Brain microvascular endothelial cell (primary cell): ENCODE data around the gene CDH4.

Experiments used
- DNase-seq: peaks from one replicate; pipeline ENCODE4 v3.0.0-alpha.2; 2020
- H3K27ac ChIP-seq: fragments of 250-450 bp; sonication (Bioruptor Pico); 2 replicates; pipeline ENCODE4 v1.5.1; 2020; ENCODE audit warnings: mild to moderate bottlenecking, moderate library complexity
- H3K27me3 ChIP-seq: fragments of 250-450 bp; sonication (Bioruptor Pico); replicated peaks from 2 replicates; pipeline ENCODE4 v1.5.1; 2020; ENCODE audit warnings: mild to moderate bottlenecking
- H3K36me3 ChIP-seq: fragments of 250-450 bp; sonication (Bioruptor Pico); replicated peaks from 2 replicates; pipeline ENCODE4 v1.5.1; 2020; ENCODE audit warnings: mild to moderate bottlenecking
- H3K4me3 ChIP-seq: 2 replicates; pipeline ENCODE4 v1.5.1; 2011; ENCODE audit warnings: low read depth, mild to moderate bottlenecking, control low read depth, low read length, moderate library complexity
- CTCF ChIP-seq: IDR thresholded peaks from 2 replicates; pipeline ENCODE4 v1.5.1; 2011; ENCODE audit warnings: low read depth, mild to moderate bottlenecking, moderate library complexity, low read length, control low read depth, inconsistent platforms; ENCODE audit errors: missing control alignments
- in situ Hi-C: cut with HindIII; loops from 2 replicates; pipeline ENCODE4 v1.10.0; 2017; ENCODE audit warnings: low sequenced_read_pairs, low pct_ligation_motif_present

The CDH4 gene

GRCh38 chr20:61760731-61761130 lies 508.7 kb downstream of the CDH4 start:
- Histone ChIP-seq H3K27ac (no peak overlapping the region), H3K27me3 (no peaks in the 10 kb centered on the region), H3K36me3 (no peaks in the 10 kb centered on the region), H3K4me3 (no peak overlapping the region)
- no peak for TF ChIP-seq CTCF
- in situ Hi-C loops, result no loop called here
- no peak for DNase-seq

GRCh38 chr20:61761453-61762166 lies 509.5 kb downstream of the CDH4 start:
- in situ Hi-C loops, result no loop called here
- no peaks in the 10 kb centered on the region for H3K27me3 ChIP-seq
- H3K36me3 ChIP-seq, result no peaks in the 10 kb centered on the region

GRCh38 chr20:61762167-61762710 lies 510.2 kb downstream of the CDH4 start:
- no peak overlapping the region for H3K4me3 ChIP-seq
- H3K27me3 ChIP-seq, result no peaks in the 10 kb centered on the region
- H3K36me3 ChIP-seq, result no peaks in the 10 kb centered on the region
- H3K27ac ChIP-seq, result no peak overlapping the region
- no peak for DNase-seq
- in situ Hi-C loops, result no loop called here
- no peak for TF ChIP-seq CTCF

More at GRCh38 chr20:61761453-61762166, 509.5 kb downstream of the CDH4 start:
- TF ChIP-seq CTCF, result no peak
- H3K4me3 ChIP-seq, result no peak overlapping the region
- no peak for DNase-seq
- H3K27ac ChIP-seq, result no peak overlapping the region

GRCh38 chr20:61762886-61763739 lies 511.1 kb downstream of the CDH4 start:
- no peak for TF ChIP-seq CTCF
- Histone ChIP-seq H3K36me3 (no peaks in the 10 kb centered on the region), H3K27ac (no peak overlapping the region), H3K4me3 (no peak overlapping the region), H3K27me3 (no peaks in the 10 kb centered on the region)
- DNase-seq, result no peak
- in situ Hi-C loops, result no loop called here

GRCh38 chr20:61763740-61764400 lies 511.8 kb downstream of the CDH4 start:
- Histone ChIP-seq H3K36me3 (no peaks in the 10 kb centered on the region), H3K4me3 (no peak overlapping the region), H3K27me3 (no peaks in the 10 kb centered on the region), H3K27ac (no peak overlapping the region)
- in situ Hi-C loops, result no loop called here
- DNase-seq, result no peak
- no peak for TF ChIP-seq CTCF
